NAMALWA (cell line): ENCODE data around the gene PAK4.

Source experiments
- DNase-seq: peaks from one replicate; pipeline ENCODE4 v3.0.0-alpha.2; 2015; ENCODE audit warnings: low spot score

PAK4 gene

DNA sequence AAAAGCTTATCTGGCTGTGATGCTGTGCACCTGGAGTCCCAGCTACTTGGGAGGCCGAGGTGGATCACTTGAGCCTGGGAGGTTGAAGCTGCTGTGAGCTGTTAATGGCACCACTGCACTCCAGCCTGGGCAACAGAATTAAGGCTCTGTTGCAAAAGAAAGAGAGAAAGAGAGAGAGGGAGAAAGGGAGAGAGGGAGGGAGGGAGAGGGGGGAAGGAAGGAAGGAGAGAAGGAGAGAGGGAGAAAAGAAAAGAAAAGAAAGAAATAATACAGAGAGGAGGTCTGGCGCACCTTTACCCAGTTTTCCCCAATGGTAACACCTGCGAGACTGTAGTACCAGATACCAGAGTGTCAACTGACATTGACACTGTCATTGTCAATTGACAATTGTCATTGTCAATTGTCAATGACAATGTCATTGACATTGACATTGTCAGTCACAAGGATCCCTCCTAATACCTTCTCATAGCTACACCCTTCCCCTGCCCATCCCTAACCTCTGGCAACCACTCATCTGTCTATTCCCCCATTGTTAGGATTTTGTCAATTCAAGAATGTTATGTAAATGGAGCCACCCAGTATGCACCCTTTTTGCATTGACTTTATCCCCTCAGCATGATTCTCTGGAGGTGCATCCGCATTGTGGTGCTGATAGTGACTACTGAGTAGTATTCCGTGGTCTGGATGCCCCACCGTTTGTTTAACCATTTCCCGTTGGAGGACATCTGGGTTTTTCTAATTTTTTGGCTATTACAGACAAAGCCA lies 21.3 kb downstream of the PAK4 start:
- no peak for DNase-seq

DNA sequence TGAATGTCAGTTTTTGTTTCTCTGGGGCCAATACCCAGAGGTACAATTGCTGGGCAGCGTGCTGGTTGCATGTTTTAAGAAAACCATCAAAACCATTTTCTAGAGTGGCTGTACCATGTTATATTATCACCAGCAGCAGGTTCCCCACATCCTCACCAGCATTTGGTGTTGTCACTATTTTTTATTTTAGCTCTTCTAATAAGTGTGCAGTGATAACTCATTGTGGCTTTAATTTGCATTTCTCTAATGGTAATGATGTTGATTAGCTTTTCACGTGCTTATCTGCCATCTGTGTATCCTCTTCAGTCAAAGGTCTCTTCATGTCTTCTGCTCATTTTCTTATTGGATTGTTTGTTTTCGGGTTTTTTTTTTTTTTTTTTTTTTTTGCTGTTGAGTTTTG lies 21.9 kb downstream of the PAK4 start:
- DNase-seq: no peak

DNA sequence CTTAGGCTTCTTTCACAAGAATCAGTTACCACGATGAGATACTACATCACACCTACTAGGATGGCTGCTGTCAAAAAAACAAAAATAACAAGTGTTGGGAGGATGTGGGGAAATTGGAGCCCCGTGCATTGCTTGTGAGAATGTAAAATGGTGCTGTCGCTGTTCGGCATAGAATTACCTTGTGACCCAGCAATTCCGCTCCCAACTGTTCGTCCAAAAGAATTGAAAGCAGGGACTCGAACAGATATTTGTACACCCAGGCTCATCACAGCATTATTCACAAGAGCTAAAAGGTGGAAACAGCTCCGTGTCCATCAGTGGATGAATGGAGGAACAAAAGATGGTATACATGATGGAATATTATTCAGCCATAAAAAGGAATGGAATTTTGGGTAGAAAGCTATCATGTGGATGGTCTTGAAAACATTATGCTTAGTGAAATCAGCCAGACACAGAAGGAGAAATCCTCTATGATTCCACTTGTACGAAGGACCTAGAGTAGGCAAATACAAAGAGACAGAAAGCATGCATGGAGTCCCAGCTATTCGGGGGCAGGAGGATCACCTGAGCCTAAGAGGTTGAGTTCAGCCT lies 23.4 kb downstream of the PAK4 start:
- DNase-seq: no peak

DNA sequence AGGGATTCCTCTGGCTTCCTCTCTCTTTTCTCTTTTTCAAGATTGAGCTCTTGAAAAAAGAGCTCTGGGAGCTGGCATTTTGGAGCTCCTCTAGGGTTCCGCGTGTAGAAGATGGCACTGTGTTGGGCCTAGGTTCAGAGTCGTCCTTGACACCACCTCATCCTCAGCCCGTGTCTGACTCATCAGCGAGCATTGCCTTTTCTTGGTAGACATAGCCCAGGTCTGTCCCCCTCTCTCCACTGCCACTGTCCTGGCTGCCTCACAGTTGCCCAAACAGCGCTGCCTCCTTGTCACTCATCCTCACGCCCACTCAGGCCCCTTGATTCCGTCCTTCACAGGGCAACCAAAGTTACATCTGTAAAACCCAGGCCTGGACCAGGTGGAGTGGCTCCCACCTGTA lies 24.6 kb downstream of the PAK4 start:
- no peak for DNase-seq

DNA sequence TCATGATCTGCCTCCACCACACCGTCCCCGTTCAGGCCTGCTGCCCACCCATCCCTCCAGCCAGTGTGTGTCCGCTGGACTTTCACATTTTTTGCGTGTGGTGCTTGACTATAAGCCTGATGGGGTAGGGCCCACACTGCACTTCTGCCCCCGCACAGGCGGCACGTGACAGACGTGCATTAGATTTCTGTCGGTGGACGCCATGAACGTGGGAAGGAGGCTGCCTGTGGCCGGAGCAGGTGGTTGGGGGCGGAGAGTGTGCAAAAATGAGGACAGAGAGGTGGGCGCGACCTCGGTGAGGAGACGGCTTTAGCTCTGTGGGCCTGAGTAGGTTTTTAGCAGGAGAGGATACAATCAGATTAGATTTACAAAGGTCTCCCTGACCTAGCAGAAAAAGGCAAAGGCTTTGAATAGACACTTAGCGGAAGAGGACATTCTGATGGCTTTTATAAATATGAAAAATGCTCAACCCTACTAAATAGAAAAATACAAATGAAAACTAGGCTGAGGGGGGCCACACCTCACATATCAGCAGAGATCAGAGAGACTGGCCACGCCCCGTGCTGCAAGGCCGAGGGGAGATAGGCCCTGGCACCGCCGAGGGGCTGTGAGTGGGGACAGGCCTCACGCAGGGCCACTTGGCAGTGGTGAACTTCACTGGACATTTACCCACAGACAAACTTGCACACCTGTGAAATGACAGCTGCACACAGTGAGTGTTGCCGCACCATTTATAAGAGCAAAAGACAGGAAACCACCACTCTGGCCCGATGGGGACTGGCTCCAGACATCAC lies 25.4 kb downstream of the PAK4 start:
- no peak for DNase-seq

DNA sequence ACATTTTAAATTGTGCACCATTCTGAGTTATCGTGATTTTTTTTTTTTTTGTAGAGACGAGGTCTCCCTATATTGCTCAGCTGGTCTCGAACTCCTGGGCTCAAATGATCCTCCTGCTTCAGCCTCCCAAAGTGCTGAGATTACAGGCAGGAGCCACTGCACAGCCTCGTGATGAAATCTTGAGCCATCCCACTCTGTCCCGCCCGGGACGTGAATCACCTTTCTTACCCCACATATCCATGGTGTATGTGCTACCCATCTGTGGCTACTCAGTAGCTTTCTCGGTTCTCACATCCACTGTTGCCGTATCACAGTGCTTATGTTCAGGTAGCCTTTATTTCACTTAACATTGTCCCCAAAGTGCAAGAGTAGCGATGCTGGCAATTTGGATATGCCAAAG lies 26.5 kb downstream of the PAK4 start:
- no peak for DNase-seq

- DNase-seq: no peak
Observed at GRCh38 chr19:39154100-39154628, 28.6 kb downstream of the PAK4 start.

GRCh38 chr19:39154629-39155100 lies 29.1 kb downstream of the PAK4 start:
- DNase-seq: no peak

DNA sequence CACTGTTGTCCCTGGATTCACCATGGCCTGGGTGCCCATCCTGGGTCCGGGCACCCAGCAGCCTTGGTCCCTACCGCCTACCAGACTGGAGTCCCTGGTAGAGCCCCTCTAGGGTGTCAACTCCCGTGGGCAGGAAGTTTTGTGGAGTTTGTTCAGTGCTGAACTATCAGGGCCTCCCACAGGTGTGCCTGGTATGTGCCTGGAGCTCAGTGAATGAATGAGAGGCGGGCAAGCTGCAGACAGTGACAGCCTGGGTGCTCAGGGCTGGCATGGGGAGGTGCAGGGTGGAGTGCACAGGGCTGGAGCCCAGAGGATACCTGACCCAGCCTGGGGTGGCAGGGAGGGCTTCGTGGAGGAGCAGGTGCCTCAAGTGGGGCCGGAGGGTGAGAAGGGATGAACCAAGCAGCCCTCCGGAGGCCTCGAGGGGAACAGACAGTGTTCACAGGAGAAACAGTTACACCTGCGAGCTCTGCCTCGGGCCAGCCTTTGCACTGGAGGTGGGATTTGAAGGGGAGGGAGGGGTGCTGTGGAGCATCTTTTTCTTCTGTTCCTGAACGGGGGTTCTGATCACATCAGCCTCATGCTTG lies 29.6 kb downstream of the PAK4 start:
- DNase-seq: no peak

DNA sequence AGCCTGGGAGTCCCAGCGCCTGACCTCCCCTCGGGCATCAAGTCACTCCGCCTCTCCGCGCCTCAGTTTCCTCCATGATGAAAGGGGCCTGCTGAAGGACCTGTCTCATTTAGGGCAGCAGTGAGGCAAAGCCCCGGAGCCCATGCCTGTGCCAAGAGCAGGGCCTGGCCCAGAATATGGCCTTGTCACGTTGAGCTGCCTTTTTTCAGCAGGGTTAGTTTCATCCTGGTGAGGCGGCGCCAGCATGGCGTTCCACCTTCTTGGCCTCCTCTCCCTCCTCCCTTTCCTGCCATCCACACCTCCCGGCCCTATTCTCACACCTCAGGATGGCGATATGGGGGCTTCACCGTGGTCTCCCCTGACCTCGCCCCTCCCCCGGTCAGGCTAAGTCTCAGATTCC lies 30.2 kb downstream of the PAK4 start:
- DNase-seq: no peak

DNA sequence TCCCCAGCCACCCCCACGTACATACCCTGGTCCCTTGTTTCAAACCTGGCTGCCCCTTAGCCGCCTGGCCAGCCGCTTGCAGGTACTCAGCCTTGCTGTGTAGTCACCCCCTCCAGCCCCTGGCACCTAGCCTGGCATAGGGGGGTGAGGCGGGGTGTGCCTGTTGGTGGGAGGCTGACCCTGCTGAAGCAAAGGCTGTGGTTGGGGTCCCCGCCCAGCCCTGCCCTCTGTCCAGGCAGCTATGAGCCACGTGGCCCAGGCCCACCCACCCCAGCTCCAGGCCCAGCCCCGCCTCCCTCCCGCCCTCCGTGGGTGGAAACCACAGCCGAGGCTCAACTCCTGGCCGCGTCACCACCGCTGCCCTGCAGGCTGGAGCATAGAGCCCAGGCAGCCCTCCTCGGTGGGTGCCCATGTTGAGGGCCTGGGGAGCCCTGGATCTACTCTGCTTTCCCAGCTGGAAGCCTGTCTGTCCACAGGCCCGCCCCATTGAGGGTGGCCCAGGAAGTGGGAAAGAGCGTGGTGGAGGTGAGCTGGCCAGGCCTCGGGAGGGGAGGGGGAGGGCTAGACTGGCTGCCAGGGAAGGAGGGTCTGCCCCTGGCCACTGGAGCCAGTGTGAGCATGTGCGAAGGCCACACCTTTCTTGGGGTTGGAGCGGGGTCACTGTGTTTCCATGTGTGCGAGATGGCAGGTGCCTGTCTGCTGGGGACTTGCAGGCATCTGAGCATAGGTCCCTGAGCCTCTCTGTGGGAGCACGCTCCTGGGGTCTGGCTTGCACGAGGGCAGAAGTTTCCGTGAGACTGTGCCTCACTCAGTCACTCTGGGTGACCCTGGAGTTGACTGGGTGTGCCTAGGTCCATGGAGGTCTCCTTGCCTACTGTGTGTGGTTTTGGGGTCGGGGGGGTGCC lies 31.0 kb downstream of the PAK4 start:
- DNase-seq: no peak

GRCh38 chr19:39157275-39157996 lies 31.9 kb downstream of the PAK4 start:
- no peak for DNase-seq

GRCh38 chr19:39157997-39158389 lies 32.4 kb downstream of the PAK4 start:
- no peak for DNase-seq

GRCh38 chr19:39158646-39159260 lies 33.2 kb downstream of the PAK4 start:
- DNase-seq: no peak

DNA sequence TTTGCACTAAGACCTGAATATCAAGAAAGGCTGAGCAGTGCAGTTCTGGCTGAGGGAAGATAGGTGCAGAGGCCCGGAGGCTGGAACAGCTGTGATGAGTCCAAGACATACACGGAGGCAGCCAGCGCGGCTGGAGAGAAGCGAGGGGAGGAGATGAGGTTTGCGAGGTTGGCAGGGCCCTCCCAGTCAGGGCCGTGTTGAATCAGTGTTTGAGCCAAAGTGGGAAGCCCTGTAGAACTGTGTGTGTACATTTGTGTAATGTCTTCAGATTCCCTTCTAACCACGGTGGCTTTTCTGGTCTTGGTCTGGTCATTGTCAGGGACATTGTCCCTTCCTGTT lies 34.9 kb downstream of the PAK4 start:
- no peak for DNase-seq

- DNase-seq: no peak
Observed at GRCh38 chr19:39160889-39161672, 35.5 kb downstream of the PAK4 start.

DNA sequence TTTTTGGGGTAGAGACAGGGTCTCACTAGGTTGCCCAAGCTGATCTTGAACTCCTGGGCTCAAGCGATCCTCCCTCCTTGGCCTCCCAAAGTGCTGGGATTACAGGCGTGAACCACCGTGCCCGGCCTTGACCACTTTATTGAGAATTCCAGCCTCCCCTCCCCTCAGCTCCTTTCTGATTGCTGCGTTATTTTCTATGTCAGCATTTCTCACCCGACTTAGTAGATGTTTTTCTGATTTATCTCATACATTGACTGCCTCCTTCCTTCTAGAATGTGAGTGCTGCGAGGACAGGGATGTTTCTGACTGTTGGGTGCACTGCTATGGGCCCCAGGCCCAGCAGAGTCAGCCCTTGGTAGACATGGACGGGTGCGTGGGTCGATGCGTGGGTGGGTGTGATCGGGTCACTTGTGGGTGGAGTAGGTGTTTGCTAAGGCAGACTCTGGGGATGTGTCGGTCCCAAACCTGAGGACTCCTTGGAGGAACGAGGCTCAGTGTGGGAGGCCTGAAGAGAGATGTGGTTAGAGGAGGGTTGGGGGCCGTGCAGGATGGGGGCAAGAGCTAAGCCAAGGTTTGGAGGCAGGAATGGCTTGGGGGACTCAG lies 37.0 kb downstream of the PAK4 start:
- DNase-seq: no peak

- no peak for DNase-seq
Observed at GRCh38 chr19:39163621-39164020, 38.0 kb downstream of the PAK4 start.

GRCh38 chr19:39164289-39164688 lies 38.7 kb downstream of the PAK4 start:
- no peak for DNase-seq
